OCI-LY7 (cell line): Measurements from ENCODE around the gene FTO. TPM values are rescaled to one million over a fixed set of nuclear protein-coding genes. Genes with fewer than 3 reads are reported as not detected.

ENCODE experiments used
- BruUV-seq: library from RNA; stranded (reverse); fragments of 400-500 nt; replicated peaks from 2 replicates; lab custom pipeline; 2021; lab: Mats Ljungman, UMichigan
- CTCF ChIA-PET: fragments of 300-600 bp; sonication (Branson Sonifier 250); formaldehyde crosslinking; loops from one replicate; lab custom pipeline; 2022; ENCODE audit warnings: antibody characterized with exemption; ENCODE audit not compliant: unreplicated experiment; lab: Charles Lee
- POLR2A ChIA-PET: fragments of 300-600 bp; sonication (Branson Sonifier 250); formaldehyde crosslinking; loops from one replicate; lab custom pipeline; 2022; ENCODE audit warnings: antibody characterized with exemption; lab: Charles Lee
- DNase-seq: peaks from one replicate; pipeline ENCODE4 v3.0.0-alpha.2; 2015; ENCODE audit warnings: low spot score
- H2AFZ ChIP-seq: fragments of 200-600 bp; sonication (generic), shearing (Covaris generic); 2 replicates; pipeline ENCODE4 v1.6.1; 2014; ENCODE audit warnings: mild to moderate bottlenecking, antibody characterized with exemption, low read length, moderate library complexity
- H3K27ac ChIP-seq: fragments of 200-600 bp; sonication (generic); 2 replicates; pipeline ENCODE4 v1.5.1; 2014; ENCODE audit warnings: mixed run types, low read depth, mild to moderate bottlenecking, moderate library complexity, low read length, inconsistent platforms; ENCODE audit not compliant: poor library complexity, severe bottlenecking
- H3K36me3 ChIP-seq: fragments of 200-600 bp; sonication (generic); 2 replicates; pipeline ENCODE4 v1.6.1; 2014; ENCODE audit warnings: mild to moderate bottlenecking, antibody characterized with exemption, low read length, moderate library complexity, mixed read lengths; ENCODE audit not compliant: insufficient read depth
- H3K4me1 ChIP-seq: fragments of 200-600 bp; sonication (generic); 2 replicates; pipeline ENCODE4 v1.5.1; 2014; ENCODE audit warnings: mild to moderate bottlenecking, low read length; ENCODE audit not compliant: insufficient read depth, poor library complexity, severe bottlenecking
- H3K4me2 ChIP-seq: fragments of 200-600 bp; sonication (generic); 2 replicates; pipeline ENCODE4 v1.6.1; 2014; ENCODE audit warnings: mild to moderate bottlenecking, low read length
- H3K4me3 ChIP-seq: fragments of 200-600 bp; sonication (generic); 2 replicates; pipeline ENCODE4 v1.5.1; 2014; ENCODE audit warnings: mild to moderate bottlenecking, low read depth, low read length; ENCODE audit not compliant: poor library complexity, severe bottlenecking
- H3K79me2 ChIP-seq: fragments of 200-600 bp; sonication (generic); 2 replicates; pipeline ENCODE4 v1.6.1; 2016; ENCODE audit warnings: low read depth, mild to moderate bottlenecking, low read length, moderate library complexity, mixed read lengths; ENCODE audit not compliant: insufficient read depth
- H3K9me2 ChIP-seq: fragments of 200-600 bp; sonication (generic); 2 replicates; pipeline ENCODE4 v1.6.1; 2016; ENCODE audit warnings: mild to moderate bottlenecking, low read length, mixed read lengths; ENCODE audit not compliant: insufficient read depth
- H3K9me3 ChIP-seq: fragments of 200-600 bp; sonication (generic); 2 replicates; pipeline ENCODE4 v1.6.1; 2014; ENCODE audit warnings: mild to moderate bottlenecking, mixed run types, low read length, mixed read lengths
- H4K20me1 ChIP-seq: fragments of 200-600 bp; sonication (generic); 2 replicates; pipeline ENCODE4 v1.6.1; 2014; ENCODE audit warnings: mild to moderate bottlenecking, antibody characterized with exemption, low read length, moderate library complexity, mixed read lengths; ENCODE audit not compliant: insufficient read depth
- EZH2phosphoT487 ChIP-seq: fragments of 200-600 bp; sonication (generic); IDR thresholded peaks from 2 replicates; pipeline ENCODE4 v1.6.1; 2018; ENCODE audit warnings: low read depth, borderline replicate concordance, mild to moderate bottlenecking, mixed run types, antibody characterized with exemption, low read length, moderate library complexity, mixed read lengths
- intact Hi-C: fragments of 100-400 bp; cut with micrococcal nuclease; formaldehyde crosslinking; loops from one replicate; pipeline ENCODE4 v1.10.0; 2022; ENCODE audit not compliant: unreplicated experiment
- total RNA-seq, 2 experiments: library from RNA; depleted of rRNA in 1 of 2; stranded (reverse); fragments of >200 nt in 1 of 2; shearing (Covaris generic) in 1 of 2; gene quantifications; 2 replicates each; pipeline ENCODE4 v1.2.3, GENCODE V29; 2014 to 2022
- TF ChIP-seq, protein P1 (sequence below): fragments of 200-600 bp; sonication (generic); conservative IDR thresholded peaks from 2 replicates; pipeline ENCODE4 v1.5.1; 2014; ENCODE audit warnings: mild to moderate bottlenecking, antibody characterized with exemption, low read length, moderate library complexity, mixed read lengths

The FTO gene
- total RNA-seq, 2 experiments from 2014 or later: 57.1 to 68.0 TPM

DNA sequence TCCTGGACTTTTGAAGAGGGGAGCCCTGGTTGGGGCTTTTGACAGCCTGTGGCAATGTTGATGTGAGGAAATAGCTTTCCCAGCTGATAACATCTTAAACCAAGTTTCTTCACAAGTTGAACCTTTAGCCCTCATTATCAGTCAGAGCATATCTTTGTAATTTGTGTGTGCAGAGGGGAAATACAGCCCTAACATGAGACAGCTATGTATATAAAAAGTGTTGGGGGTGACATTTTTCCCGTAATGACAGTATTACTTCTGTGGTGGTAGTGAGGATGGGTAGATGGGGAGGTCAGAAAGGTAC is 221.1 kb downstream of the FTO start:
- no peaks in the 10 kb centered on the region for H3K9me2 ChIP-seq
- no peaks in the 10 kb centered on the region for H3K9me3 ChIP-seq
- H2AFZ ChIP-seq: no peak overlapping the region
- no peak for TF ChIP-seq EZH2phosphoT487
- TF ChIP-seq, protein P1, sequence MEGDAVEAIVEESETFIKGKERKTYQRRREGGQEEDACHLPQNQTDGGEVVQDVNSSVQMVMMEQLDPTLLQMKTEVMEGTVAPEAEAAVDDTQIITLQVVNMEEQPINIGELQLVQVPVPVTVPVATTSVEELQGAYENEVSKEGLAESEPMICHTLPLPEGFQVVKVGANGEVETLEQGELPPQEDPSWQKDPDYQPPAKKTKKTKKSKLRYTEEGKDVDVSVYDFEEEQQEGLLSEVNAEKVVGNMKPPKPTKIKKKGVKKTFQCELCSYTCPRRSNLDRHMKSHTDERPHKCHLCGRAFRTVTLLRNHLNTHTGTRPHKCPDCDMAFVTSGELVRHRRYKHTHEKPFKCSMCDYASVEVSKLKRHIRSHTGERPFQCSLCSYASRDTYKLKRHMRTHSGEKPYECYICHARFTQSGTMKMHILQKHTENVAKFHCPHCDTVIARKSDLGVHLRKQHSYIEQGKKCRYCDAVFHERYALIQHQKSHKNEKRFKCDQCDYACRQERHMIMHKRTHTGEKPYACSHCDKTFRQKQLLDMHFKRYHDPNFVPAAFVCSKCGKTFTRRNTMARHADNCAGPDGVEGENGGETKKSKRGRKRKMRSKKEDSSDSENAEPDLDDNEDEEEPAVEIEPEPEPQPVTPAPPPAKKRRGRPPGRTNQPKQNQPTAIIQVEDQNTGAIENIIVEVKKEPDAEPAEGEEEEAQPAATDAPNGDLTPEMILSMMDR: no peak
- H3K4me1 ChIP-seq: no peaks in the 10 kb centered on the region
- intact Hi-C loops: no loop called here
- ChIA-PET POLR2A (interaction anchor here (0.7 kb wide), 1 partner anchor 221 kb away, joined by 4 read pairs; no protein-coding TSS in a partner anchor), CTCF (no interaction called here)
- no peaks in the 10 kb centered on the region for H3K79me2 ChIP-seq
- no peak overlapping the region for H3K4me3 ChIP-seq
- no peaks in the 10 kb centered on the region for H4K20me1 ChIP-seq
- no peak overlapping the region for H3K4me2 ChIP-seq
- no peak overlapping the region for H3K27ac ChIP-seq
- no TSS peak for BruUV-seq
- H3K36me3 ChIP-seq: no peaks in the 10 kb centered on the region
- no peak for DNase-seq

- no peaks in the 10 kb centered on the region for H3K9me3 ChIP-seq
- ChIA-PET POLR2A (interaction anchor here (0.7 kb wide), 1 partner anchor 221 kb away, joined by 4 read pairs; no protein-coding TSS in a partner anchor), CTCF (no interaction called here)
- H3K4me1 ChIP-seq: no peaks in the 10 kb centered on the region
- H3K4me3 ChIP-seq: no peak overlapping the region
- H3K79me2 ChIP-seq: no peaks in the 10 kb centered on the region
- no peak overlapping the region for H2AFZ ChIP-seq
- TF ChIP-seq, protein P1: no peak
- no peak for TF ChIP-seq EZH2phosphoT487
- BruUV-seq: no TSS peak
- no peak for DNase-seq
- no peak overlapping the region for H3K4me2 ChIP-seq
- H3K36me3 ChIP-seq: no peaks in the 10 kb centered on the region
- intact Hi-C loops: no loop called here
- no peaks in the 10 kb centered on the region for H4K20me1 ChIP-seq
- H3K27ac ChIP-seq: no peak overlapping the region
- no peaks in the 10 kb centered on the region for H3K9me2 ChIP-seq
Observed at GRCh38 chr16:53925526-53925925, 221.6 kb downstream of the FTO start.

GRCh38 chr16:53926209-53926608 is 222.3 kb downstream of the FTO start:
- intact Hi-C loops: no loop called here
- H3K4me1 ChIP-seq: no peaks in the 10 kb centered on the region
- H2AFZ ChIP-seq: no peak overlapping the region
- ChIA-PET CTCF (no interaction called here), POLR2A (no interaction called here)
- TF ChIP-seq, protein P1: no peak
- no peak for TF ChIP-seq EZH2phosphoT487
- H3K9me3 ChIP-seq: no peaks in the 10 kb centered on the region
- H3K4me3 ChIP-seq: no peak overlapping the region
- no peak overlapping the region for H3K4me2 ChIP-seq
- no TSS peak for BruUV-seq
- H3K36me3 ChIP-seq: no peaks in the 10 kb centered on the region
- DNase-seq: no peak
- no peak overlapping the region for H3K27ac ChIP-seq
- no peaks in the 10 kb centered on the region for H3K9me2 ChIP-seq
- H4K20me1 ChIP-seq: no peaks in the 10 kb centered on the region
- H3K79me2 ChIP-seq: no peaks in the 10 kb centered on the region
